SK-N-SH (cell line): Measurements from ENCODE around the gene PPM1K. TPM values are rescaled to one million over a fixed set of nuclear protein-coding genes. Genes with fewer than 3 reads are reported as not detected.

Source experiments
- CTCF ChIA-PET: fragments of 300-600, 350-600 bp; formaldehyde crosslinking; extraction: SDS; loops from one replicate; lab custom pipeline; 2021; lab: Yijun Ruan, JAX
- POLR2A ChIA-PET: fragments of 350-600 bp; sonication (Branson Sonifier 250); formaldehyde crosslinking; extraction: SDS; loops from one replicate; lab custom pipeline; 2020; ENCODE audit warnings: antibody characterized with exemption, inconsistent platforms; lab: Yijun Ruan, JAX
- DNase-seq: peaks from one replicate; pipeline ENCODE4 v3.0.0; 2012
- H2AFZ ChIP-seq: fragments of 200-600 bp; sonication (generic); 2 replicates; pipeline ENCODE4 v1.8.1; 2016; ENCODE audit warnings: antibody characterized with exemption, mild to moderate bottlenecking, low read depth
- H3F3A ChIP-seq: fragments of 200-600 bp; sonication (generic); replicated peaks from 2 replicates; pipeline ENCODE3; 2016; ENCODE audit warnings: antibody characterized with exemption, mild to moderate bottlenecking; ENCODE audit not compliant: insufficient read depth
- H3K27ac ChIP-seq, 2 experiments: fragments of 200-500 bp in 1 of 2; fragments of 200-600 bp in 1 of 2; sonication (Bioruptor generic) in 1 of 2; sonication (generic), shearing (Covaris generic) in 1 of 2; 2 replicates each; pipeline versions ENCODE4 v1.5.1 to v1.6.1; 2014 to 2016; ENCODE audit warnings: low read depth in 2 of 2, inconsistent platforms in 1 of 2, low read length in 1 of 2, mild to moderate bottlenecking in 1 of 2, mixed read lengths in 1 of 2
- H3K27me3 ChIP-seq: fragments of 200-600 bp; sonication (generic), shearing (Covaris generic); 2 replicates; pipeline ENCODE4 v1.6.1; 2016; ENCODE audit warnings: mixed run types; ENCODE audit not compliant: insufficient read depth
- H3K36me3 ChIP-seq, 2 experiments: fragments of 200-500 bp in 1 of 2; fragments of 200-600 bp in 1 of 2; sonication (Bioruptor generic) in 1 of 2; sonication (generic) in 1 of 2; replicated peaks in 1 of 2; 2 replicates each; pipeline versions ENCODE3 to v1.5.1; 2014 to 2016; ENCODE audit warnings: low read length in 1 of 2, mild to moderate bottlenecking in 1 of 2; ENCODE audit not compliant: insufficient read depth in 2 of 2, control insufficient read depth in 1 of 2
- H3K4me1 ChIP-seq, 2 experiments: fragments of 200-500 bp in 1 of 2; fragments of 200-600 bp in 1 of 2; sonication (Bioruptor generic) in 1 of 2; sonication (generic), shearing (Covaris generic) in 1 of 2; 2 replicates each; pipeline versions ENCODE4 v1.5.1 to v1.6.1; 2014 to 2016; ENCODE audit warnings: low read depth in 1 of 2, low read length in 1 of 2, mixed run types in 1 of 2; ENCODE audit not compliant: insufficient read depth in 2 of 2, control insufficient read depth in 1 of 2
- H3K4me2 ChIP-seq: fragments of 200-600 bp; sonication (generic), shearing (Covaris generic); 2 replicates; pipeline ENCODE4 v1.6.1; 2017; ENCODE audit warnings: mixed run types
- H3K4me3 ChIP-seq, 2 experiments: fragments of 200-500 bp in 1 of 2; fragments of 200-600 bp in 1 of 2; sonication (Bioruptor generic) in 1 of 2; sonication (generic), shearing (Covaris generic) in 1 of 2; 2 replicates each; pipeline versions ENCODE4 v1.5.1 to v1.8.1; 2014 to 2016; ENCODE audit warnings: low read depth in 2 of 2, inconsistent platforms in 1 of 2, low read length in 1 of 2, mild to moderate bottlenecking in 1 of 2, mixed read lengths in 1 of 2, moderate library complexity in 1 of 2
- H3K79me2 ChIP-seq: fragments of 200-600 bp; sonication (generic); 2 replicates; pipeline ENCODE4 v1.8.1; 2017; ENCODE audit warnings: mild to moderate bottlenecking; ENCODE audit not compliant: insufficient read depth
- H3K9ac ChIP-seq: fragments of 200-600 bp; sonication (generic); 2 replicates; pipeline ENCODE4 v1.6.1; 2017; ENCODE audit warnings: mixed run types
- H3K9me2 ChIP-seq: fragments of 200-600 bp; sonication (generic); 2 replicates; pipeline ENCODE4 v1.6.1; 2017; ENCODE audit warnings: mixed run types
- H3K9me3 ChIP-seq: fragments of 200-600 bp; sonication (generic); 2 replicates; pipeline ENCODE4 v1.6.1; 2017; ENCODE audit warnings: mixed run types, mild to moderate bottlenecking, moderate library complexity
- H4K20me1 ChIP-seq: fragments of 200-600 bp; sonication (generic); 2 replicates; pipeline ENCODE4 v1.6.1; 2017; ENCODE audit warnings: mild to moderate bottlenecking, mixed run types; ENCODE audit not compliant: insufficient read depth
- CHD2 ChIP-seq: fragments of 150-350 bp; IDR thresholded peaks from 2 replicates; pipeline ENCODE4 v1.6.1; 2018; ENCODE audit warnings: low read length; ENCODE audit not compliant: partially characterized antibody
- ELF1 ChIP-seq: IDR thresholded peaks from 2 replicates; pipeline ENCODE4 v1.4.0; 2012
- EP300 ChIP-seq, 2 experiments: IDR thresholded peaks; 2 replicates each; pipeline versions ENCODE4 v1.4.0 to v1.6.1; 2012; ENCODE audit warnings: borderline replicate concordance in 1 of 2, low read depth in 1 of 2, low read length in 1 of 2
- GABPA ChIP-seq: IDR thresholded peaks from 2 replicates; pipeline ENCODE4 v1.4.0; 2012; ENCODE audit warnings: low read depth, mild to moderate bottlenecking
- IRF3 ChIP-seq: fragments of 150-350 bp; IDR thresholded peaks from 2 replicates; pipeline ENCODE4 v1.6.1; 2016; ENCODE audit warnings: mild to moderate bottlenecking, low read depth, low read length
- MEF2A ChIP-seq: IDR thresholded peaks from 2 replicates; pipeline ENCODE4 v1.4.0; 2012; ENCODE audit warnings: low read depth, borderline replicate concordance
- NFIC ChIP-seq: IDR thresholded peaks from 2 replicates; pipeline ENCODE4 v1.4.0; 2012; ENCODE audit warnings: borderline replicate concordance
- POLR2AphosphoS5 ChIP-seq: IDR thresholded peaks from 2 replicates; pipeline ENCODE4 v1.6.1; 2012; ENCODE audit warnings: low read depth, low read length
- RCOR1 ChIP-seq: fragments of 150-350 bp; IDR thresholded peaks from 2 replicates; pipeline ENCODE4 v1.6.1; 2017; ENCODE audit warnings: antibody characterized with exemption, low read length
- REST ChIP-seq: IDR thresholded peaks from 2 replicates; pipeline ENCODE4 v1.6.1; 2012; ENCODE audit warnings: mild to moderate bottlenecking, low read depth, low read length, moderate library complexity
- SMC3 ChIP-seq: IDR thresholded peaks from 2 replicates; pipeline ENCODE4 v1.6.1; 2012; ENCODE audit warnings: low read depth, low read length, improper control_type of control experiment
- TAF1 ChIP-seq: IDR thresholded peaks from 2 replicates; pipeline ENCODE4 v1.6.1; 2012; ENCODE audit warnings: low read depth, mild to moderate bottlenecking, low read length, moderate library complexity, borderline replicate concordance
- USF1 ChIP-seq: IDR thresholded peaks from 2 replicates; pipeline ENCODE4 v1.4.0; 2012; ENCODE audit warnings: low read depth, borderline replicate concordance
- USF2 ChIP-seq: fragments of 150-350 bp; IDR thresholded peaks from 2 replicates; pipeline ENCODE4 v1.6.1; 2017; ENCODE audit warnings: antibody characterized with exemption, low read length, low read depth, borderline replicate concordance
- ZBTB33 ChIP-seq: IDR thresholded peaks from 2 replicates; pipeline ENCODE4 v1.4.0; 2012; ENCODE audit warnings: low read depth, borderline replicate concordance
- WGBS: methylation state at CpG from one replicate; pipeline ENCODE4 v1.1.6; 2017; ENCODE audit warnings: low lambda C conversion rate; 5-methylcytosine and 5-hydroxymethylcytosine counted together
- polyA plus RNA-seq, 3 experiments: library from polyadenylated mRNA; depleted of rRNA; stranded (reverse); fragments of >200 nt; gene quantifications; 2 replicates each; pipeline ENCODE4 v1.2.3, GENCODE V29; 2012

PPM1K gene
- polyA plus RNA-seq, 1 of the 3 experiments (the other 2 are of a cell fraction): 2.5 TPM

GRCh38 chr4:88283661-88284438 lies 511 bp downstream of the PPM1K start (continued):
- TF ChIP-seq USF2 (no peak), SMC3 (no peak), EP300 (IDR thresholded peaks at IDR 0.05; ENCODE audit: borderline replicate concordance in 1 of 2, low read depth in 1 of 2, low read length in 1 of 2) (no peak), IRF3 (no peak), CHD2 (peak; percentile 44), RCOR1 (no peak), GABPA (no peak), ZBTB33 (no peak), TAF1 (no peak), REST (no peak)

- Histone ChIP-seq H3K4me3 (no peak overlapping the region), H3K9ac (no peak overlapping the region), H3F3A (peaks cover 12% of the 10 kb centered on the region), H3K79me2 (no peaks in the 10 kb centered on the region), H3K27ac (no peak overlapping the region), H3K9me2 (no peaks in the 10 kb centered on the region), H2AFZ (no peak overlapping the region), H4K20me1 (no peaks in the 10 kb centered on the region), H3K36me3 (peaks cover 0 to 3% of the 10 kb centered on the region in 2 experiments), H3K27me3 (no peaks in the 10 kb centered on the region), H3K4me1 (peaks cover 0 to 5% of the 10 kb centered on the region in 2 experiments; a peak in 1 of 4 replicates), H3K4me2 (no peak overlapping the region), H3K9me3 (no peaks in the 10 kb centered on the region)
- WGBS: 94% methylated on average over 6 of the region's 6 CpGs
- CTCF ChIA-PET: interaction anchor here (1.4 kb wide), 1 partner anchor 69 kb away, joined by 4 read pairs; no protein-coding TSS in a partner anchor
- POLR2A ChIA-PET: no interaction called here
- no peak for TF ChIP-seq NFIC
- TF ChIP-seq SMC3: no peak
- no peak for TF ChIP-seq EP300 (IDR thresholded peaks at IDR 0.05; ENCODE audit: borderline replicate concordance in 1 of 2, low read depth in 1 of 2, low read length in 1 of 2)
- TF ChIP-seq CHD2: no peak
- TF ChIP-seq MEF2A: no peak
- no peak for TF ChIP-seq ELF1
- no peak for TF ChIP-seq TAF1
- no peak for TF ChIP-seq USF1
- TF ChIP-seq POLR2AphosphoS5: no peak
- DNase-seq: no peak
These were observed 4.0 kb downstream of the PPM1K start for GRCh38 chr4:88280228-88280795.
